ENCODE data around the gene ADCY2.

ADCY2 gene

DNA sequence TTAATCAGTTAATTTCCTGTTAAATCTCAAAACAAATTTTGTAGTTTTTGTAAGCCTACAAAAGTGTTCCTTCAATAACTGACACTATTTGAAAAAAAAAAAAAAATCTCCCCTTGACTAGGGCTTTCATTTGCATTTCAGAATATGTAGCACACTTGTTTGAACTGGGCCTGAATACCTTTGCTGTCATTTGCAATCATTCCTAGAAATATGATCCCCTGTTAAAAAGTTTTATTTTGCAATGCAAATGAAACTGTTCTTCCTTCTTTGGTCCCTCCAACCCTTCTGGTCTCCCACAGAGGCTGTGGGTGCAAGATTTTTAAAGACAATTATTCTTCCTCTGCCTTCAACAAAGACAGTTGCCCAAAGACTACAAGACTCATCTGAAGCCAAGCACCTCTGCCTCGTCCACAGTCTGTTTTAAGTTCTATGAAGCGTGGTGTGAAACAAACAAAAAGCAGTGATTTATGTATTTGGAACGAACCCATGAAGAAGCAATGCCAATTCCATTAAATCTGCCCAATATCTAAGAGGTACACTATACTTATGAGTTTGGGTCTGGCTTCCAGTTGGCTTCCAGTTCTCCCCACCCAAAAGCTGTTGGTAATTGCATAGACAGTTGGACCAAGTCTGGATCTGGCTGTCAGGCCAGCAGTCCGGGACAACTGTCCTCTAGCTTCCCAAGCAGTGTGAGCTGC lies 388.9 kb downstream of the ADCY2 start:
- no peak for DNase-seq (ENCODE audit: low read depth)

DNA sequence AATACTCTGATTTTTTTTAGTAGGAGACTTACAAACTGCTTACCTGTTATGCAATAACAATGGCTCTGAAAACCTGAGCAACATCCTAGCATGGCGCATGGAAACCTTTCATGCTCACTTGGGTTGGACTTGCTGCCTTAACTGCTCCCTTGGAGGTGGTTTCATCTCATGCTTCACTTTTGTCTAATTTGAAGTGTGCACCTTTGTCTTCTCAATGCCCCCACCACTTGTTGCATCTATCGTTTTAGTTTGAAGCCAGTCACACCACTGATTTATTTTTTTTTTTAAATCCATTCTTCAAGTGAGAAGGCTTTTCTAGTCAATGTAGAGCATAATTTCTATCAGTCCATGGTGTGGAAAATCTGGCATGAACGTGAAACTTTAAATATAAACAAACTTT lies 391.8 kb downstream of the ADCY2 start:
- DNase-seq (ENCODE audit: low read depth) = no peak

DNA sequence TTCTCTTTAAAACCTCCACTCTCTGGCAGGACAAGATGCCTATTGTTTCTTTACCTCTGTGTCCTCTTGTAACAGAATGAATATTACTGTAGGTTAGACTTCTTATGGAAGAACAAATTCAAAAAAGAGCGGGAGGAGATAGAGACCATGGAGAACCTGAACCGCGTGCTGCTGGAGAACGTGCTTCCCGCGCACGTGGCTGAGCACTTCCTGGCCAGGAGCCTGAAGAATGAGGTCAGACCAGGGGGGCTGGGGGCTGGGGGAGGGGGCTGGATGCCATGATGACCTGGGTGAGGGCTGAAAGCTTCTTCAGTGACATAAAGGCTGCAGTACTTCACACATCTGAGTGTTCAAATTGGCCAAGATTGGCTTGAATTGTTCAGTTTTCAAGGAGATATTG lies 393.6 kb downstream of the ADCY2 start:
- DNase-seq (ENCODE audit: low read depth) = no peak

DNA sequence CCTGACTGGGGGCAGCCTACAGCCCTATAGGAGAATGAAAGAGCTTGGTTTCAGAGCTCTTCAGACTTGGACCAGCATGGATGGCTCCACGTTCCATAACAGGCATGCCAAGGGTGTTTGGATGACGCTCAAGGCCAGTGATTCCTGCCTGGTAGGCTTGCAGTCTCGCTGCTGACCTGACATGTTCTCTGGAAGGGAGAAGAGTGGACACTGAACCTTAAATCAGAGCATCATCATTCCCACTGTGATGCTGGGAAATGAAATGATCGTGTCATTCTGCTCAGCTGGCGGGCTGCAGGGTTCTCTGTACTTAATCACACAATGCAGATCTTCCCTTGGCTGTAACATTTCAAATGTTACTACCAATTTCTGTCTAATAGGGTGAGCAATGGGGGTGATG lies 398.0 kb downstream of the ADCY2 start:
- no peak for DNase-seq (ENCODE audit: low read depth)

DNA sequence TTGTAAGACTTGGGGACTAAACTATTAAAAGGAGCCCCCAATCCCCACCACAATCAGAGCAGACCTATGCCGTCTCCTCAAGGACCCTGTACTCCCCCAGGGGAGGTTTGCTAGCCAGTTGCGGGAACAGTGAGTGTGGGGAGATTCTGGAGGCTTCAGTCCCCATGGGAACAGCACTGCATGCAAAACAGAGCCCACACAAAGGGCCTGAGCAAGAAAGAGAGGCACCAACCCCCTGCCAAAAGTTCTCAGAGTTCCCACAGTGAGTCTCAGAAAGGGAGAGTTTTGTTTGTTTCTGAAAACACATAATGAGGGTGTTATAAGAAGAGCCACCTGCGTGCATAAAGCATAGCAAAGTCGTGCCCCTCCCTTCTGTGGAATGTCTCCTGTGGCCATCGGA lies 398.4 kb downstream of the ADCY2 start:
- DNase-seq (ENCODE audit: low read depth) = no peak

DNA sequence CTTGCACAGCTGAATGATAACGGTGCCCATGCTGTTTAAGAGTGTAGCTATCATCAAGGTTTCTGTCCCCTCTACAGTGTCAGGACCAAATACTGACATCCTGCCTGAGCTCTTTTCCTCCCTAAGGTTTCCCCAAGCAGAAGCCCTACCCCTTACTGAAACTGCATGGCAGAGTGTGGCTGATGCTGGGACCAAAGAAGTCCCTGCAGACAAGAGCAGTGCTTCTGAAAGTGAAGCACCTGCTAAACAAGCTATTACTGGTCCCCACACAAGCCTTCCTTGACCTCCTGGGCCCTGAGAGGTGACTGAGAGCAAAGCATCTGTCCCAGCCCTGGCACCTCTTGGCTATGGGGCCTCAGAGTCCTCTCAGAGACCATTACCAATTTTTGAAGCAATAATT lies 398.9 kb downstream of the ADCY2 start:
- DNase-seq (ENCODE audit: low read depth) = no peak

DNA sequence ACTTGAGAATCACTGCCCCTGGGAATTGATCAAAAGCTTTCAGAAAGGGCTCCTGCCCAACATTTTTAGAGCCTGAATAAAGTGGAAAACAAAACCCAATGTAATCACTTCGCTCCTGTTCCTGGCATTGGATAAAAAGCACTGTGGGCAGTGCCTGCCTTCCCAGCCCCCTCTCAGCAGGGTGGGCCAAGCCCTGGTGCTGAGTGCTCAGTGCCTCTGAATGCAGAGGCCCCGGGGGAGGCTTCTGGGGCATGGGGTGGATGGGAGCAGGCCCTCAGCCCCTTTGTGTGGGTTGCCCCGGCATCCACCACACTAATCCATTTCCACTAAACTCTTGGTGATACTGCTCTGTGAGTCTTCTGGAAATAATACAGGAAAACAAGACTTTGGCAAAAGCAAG lies 399.4 kb downstream of the ADCY2 start:
- no peak for DNase-seq (ENCODE audit: low read depth)

DNA sequence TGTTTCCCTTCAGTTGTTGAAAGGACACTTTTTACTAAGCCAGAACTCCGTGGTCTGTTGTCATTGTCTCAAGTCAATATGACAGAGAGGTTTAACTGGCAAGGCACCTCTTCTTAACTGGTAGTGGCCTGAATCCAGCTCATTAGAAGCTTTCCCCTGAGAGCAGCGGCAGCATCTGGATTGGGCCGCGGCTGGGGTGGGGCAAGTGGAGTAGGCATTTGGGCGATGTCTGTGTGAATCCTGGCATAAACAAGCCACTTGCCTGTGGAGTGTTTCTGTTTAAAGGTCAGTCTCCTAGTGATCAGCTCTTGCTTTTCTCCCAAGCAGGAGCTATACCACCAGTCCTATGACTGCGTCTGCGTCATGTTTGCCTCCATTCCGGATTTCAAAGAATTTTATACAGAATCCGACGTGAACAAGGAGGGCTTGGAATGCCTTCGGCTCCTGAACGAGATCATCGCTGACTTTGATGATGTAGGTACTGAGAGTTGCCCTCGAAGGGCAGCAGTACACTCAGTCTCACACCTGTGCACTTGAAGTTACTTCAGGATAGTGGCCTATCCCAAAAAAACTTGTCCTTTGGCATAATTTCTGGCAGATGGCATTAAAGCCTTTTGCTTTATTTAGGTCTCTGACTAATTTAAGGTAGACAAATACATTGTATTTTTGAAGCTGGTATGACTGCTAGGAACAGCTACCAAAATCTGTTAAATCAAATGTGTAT lies 406.1 kb downstream of the ADCY2 start:
- no peak for DNase-seq (ENCODE audit: low read depth)

DNA sequence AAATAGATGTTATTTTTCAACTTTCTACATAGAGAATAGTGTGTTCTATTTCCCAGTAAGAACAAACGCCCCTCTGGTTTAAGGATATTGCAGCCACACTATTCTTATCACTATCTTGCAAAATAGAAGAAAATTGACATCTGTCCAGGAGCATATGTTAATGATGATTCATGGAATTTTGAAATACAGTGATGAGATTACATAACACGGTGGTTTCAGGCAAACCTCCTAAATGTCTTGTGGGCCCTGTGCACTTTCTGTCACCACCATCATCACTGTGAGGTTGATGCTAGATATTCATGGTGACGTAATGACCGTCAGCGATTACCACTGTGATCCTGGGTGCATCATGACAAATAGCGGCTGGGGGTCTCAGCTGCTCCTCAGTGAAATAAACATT lies 406.9 kb downstream of the ADCY2 start:
- no peak for DNase-seq (ENCODE audit: low read depth)

DNA sequence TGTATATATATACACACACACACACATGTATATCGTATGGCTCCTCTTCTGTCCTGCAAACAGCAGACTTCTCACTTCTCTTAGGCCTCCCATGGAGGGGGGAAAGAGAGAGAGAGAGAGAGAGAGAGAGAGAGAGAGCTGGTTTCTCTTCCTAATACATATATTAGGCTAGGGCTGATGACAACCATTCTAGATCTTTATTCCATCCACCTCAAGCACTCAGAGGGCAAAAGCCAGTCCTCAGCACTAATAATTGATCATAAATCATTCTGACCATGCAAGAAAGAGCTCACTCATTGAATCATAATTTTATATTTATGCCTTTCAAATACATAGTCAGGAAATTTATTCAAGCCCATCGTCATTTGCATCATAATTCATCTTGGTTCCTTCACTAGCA lies 408.0 kb downstream of the ADCY2 start:
- DNase-seq (ENCODE audit: low read depth) = no peak

DNA sequence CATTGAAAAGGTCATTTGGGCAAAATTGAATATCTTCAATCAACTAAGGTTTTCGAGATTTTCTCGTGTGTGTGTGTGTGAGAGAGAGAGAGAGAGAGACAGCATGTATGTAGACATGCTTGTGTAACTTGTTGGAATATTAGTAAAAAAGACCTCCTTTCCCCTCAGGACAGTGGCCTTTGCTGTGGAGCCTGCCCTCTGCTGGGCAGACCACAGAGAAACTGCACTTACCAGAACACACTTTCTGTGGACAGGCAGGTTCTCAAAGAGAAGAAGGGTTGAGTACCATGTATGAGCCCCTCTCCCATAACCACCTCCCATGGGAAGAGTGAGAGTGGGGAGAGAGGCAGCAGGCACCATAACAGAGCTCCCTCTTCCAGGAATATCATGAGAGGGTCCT lies 409.4 kb downstream of the ADCY2 start:
- DNase-seq (ENCODE audit: low read depth) = no peak

DNA sequence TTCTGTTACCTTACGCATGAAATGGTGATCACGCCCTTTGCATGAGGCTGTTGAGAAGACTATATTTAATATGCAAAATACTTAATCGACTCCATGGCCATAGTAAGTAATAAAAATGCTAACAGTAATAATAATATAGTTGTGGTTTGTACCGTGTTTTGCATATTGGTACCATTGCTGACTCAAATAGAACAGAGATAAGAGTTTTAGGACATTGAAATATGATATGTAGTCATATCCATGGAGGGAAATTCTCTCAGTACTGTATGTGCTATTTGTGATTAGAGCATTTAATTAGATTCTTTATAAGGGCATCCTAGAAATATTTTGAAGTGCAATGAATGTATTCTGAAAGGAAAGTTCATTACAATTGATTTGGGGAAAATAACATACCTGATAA lies 413.1 kb downstream of the ADCY2 start:
- DNase-seq (ENCODE audit: low read depth) = no peak

DNA sequence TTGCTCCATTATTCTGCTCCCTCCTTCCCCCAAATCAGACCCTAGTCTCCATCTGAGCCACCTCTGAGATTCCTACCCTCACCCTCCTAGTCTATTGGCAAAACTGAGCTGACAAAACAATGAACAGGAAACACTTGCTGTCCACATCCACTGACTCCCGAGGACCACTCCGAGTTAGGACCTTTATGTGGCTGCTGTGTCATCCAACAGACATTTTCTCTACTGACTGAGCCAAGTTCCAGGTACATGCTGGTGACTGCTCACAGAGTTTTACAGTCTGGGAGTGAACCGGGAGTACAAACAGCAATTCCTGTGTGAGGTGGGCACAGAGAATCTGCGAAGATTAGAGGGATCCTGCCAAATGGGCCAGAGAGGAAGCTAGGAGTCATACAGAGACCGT lies 415.8 kb downstream of the ADCY2 start:
- DNase-seq (ENCODE audit: low read depth) = no peak

DNA sequence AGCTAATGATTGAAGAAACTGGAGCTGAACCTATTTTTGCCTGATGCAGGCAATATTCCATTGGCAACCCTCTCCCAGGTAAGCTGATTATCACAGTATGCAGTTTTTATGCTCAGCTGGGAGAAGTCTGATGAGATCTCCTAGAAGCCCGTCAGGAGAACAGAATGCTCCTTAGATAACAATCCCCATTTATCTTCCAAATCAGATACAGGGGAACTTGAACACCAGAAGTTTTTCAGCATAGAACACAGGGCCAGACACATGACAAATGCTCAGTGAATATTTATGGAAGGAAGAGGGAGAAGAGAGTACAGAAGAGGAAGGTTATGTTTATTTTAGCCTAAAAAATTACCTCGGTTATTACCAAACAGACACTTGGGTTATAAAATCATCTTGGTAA lies 417.1 kb downstream of the ADCY2 start:
- DNase-seq (ENCODE audit: low read depth) = no peak

DNA sequence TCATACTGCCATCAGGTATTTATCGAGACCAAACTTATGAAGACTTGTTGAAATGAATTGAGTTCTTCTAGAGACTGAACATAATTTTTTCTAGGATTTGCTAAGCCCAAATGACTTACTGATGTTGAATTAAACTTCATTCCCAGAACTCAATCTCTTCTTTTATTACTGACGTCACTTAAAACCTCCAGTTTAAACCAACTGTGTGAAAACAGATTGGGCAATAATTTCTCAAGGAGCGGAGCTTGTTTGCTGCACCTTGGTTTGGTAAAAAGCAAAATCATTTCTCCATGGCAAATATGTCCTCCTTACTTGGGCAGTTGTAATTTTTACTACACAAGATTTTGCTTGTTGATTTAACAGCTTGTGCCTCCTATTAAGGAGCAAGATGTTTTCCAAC lies 417.6 kb downstream of the ADCY2 start:
- DNase-seq (ENCODE audit: low read depth) = no peak

DNA sequence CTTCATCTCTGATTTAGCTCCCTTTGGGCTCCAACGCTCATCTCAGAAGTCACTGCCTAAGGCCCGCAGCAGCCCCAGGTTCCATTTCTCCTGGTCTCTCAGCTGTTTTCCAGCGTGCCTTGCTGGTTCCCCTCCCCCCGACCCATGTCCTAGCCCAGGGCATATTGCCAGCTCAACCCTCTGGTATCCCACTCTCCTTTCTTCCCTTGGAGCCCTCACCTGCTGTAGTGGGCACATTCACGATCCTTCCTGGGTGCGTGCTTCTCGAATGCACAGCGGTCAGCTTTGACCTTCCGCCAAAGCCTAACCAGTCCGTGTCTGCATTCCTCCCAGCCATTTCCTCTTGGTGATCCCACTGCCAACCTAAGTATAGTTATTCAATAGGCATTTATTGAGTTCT lies 418.9 kb downstream of the ADCY2 start:
- no peak for DNase-seq (ENCODE audit: low read depth)

DNA sequence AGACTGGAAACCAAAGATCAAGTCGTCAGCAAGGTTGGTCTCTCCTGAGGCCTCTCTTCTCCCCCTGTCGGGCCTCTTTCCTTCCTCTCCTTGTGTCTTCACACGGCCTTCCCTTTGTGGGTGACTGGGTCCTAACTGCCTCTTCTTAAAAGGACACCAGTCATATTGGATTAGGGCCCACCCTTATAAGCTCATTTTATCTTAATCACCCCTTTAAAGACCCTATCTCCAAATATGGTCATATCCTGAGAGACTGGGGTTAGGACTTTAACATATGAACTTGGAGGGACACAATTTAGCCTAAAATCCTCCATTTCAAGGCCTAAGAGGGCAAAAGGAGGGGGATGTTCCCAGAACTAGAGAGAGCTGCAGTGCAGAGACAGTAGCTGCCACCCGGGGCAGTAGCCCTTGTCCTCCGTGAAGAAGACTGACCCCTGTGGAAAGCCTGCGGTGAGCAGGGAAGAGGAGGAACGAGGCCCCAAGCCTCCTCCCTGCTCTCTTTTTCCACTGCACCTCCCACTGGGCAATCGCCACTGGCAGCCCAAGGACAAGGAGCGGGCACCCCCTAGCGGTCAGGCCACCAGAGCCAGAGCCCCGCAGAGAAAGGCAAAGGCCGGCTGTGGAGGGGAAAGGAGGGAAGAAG lies 420.1 kb downstream of the ADCY2 start:
- peak; percentile 36 for DNase-seq (ENCODE audit: low read depth)

DNA sequence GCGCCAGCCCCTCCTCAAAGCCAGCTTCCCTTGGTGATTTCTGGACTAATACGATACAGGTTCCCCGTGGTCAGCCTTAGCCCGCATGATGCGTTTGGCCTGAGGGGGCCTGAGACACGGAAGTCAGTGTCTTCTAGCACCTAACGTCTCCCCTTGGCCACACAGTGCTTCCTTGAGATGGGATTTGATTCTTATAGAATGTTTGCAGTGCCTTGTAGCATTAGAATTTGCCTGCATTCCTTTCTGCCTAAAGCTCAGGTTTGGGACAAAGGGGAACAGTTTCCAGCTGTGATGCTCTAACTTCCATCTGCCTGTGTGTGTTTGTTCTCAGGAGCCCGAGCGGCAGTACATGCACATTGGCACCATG lies 420.6 kb downstream of the ADCY2 start:
- DNase-seq (ENCODE audit: low read depth) = no peak

DNA sequence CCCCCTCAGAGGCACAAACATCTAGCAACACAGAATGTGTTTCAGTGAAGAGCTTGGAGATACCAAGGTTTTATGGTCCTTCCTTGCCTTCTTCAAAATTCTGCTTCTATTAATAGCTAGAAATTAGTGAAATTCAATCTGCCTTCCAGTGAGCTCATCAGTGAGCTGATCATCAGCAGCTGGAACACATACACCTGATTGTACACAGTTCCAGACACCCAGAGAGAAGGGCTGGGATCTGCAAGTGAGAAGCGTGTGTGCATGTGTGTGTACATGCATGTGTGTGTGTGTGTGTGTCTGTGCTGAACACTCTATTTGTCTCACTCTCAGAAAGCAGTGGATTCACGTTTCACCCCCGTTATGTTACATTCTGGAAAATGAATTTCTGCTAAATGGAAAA lies 426.5 kb downstream of the ADCY2 start:
- DNase-seq (ENCODE audit: low read depth) = no peak

DNA sequence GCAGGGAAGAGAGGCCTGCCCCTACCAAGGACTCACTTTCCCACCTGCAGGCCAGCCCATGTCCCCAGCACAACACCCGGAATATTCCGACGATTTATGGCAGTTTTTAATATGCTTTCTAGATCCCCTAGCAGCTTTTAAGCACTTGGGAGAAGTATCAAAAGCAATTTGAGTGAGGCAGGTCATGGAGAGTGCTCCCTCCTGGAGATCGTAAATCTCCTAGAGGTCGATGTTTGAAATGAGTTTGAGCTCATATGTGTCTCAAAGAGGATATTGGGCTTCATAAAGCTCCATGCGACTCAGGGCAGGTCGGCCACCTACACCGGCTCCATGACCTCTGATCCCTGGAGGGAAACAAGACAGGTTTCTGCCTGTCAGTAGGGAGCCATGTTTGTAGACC lies 427.7 kb downstream of the ADCY2 start:
- DNase-seq (ENCODE audit: low read depth) = no peak

DNA sequence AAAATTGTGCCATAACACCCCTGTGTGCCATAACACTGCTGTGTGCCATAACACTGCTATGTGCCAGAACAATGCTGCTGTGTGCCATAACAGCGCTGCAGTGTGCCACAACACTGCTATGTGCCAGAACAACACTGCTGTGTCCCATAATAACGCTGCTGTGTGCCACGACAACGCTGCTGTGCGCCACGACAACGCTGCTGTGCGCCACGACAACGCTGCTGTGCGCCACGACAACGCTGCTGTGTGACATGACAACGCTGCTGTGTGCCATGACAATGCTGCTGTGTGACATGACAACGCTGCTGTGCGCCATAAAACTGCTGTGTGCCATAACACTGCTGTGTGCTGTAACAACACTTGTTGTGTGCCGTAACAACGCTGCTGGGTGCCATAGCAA lies 429.1 kb downstream of the ADCY2 start:
- no peak for DNase-seq (ENCODE audit: low read depth)

DNA sequence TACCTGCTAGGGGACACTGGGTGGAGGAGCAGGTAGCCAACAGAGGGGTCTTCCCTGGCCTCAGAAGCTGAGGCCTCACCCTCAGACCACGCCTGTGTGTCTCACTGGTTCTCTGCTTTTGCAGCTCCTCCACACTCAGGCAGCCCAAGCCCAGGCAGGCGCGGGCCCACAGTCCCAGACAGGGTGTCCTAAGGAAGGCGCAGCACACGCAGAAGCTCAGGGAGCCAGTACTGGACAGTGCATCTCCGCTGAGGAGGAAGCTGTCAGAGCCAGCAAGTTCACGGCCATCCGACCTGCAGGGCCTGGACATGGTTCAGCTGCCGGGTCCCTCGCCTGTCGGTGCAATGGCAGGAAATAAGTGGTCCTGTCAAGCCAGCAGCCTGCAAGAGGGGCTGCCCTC lies 429.7 kb downstream of the ADCY2 start:
- no peak for DNase-seq (ENCODE audit: low read depth)

DNA sequence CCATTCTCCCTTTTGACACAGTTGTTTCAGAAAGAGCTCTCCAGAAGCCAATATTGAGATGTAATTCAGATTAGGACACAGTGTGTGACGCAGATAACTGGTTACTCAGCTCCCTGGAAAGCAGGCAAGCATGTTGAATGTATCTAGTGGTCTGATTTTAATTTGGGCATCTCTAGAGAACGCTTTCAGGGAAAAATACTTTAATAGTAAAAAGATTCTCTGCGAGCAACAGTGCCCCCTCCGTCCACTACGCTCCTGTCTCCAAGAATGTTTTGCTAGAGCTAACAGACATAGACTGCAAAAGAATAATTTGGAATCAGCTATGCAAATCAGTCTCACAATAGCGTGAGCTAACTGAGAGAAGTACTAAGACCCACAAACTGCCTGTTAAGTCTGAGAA lies 431.7 kb downstream of the ADCY2 start:
- no peak for DNase-seq (ENCODE audit: low read depth)

DNA sequence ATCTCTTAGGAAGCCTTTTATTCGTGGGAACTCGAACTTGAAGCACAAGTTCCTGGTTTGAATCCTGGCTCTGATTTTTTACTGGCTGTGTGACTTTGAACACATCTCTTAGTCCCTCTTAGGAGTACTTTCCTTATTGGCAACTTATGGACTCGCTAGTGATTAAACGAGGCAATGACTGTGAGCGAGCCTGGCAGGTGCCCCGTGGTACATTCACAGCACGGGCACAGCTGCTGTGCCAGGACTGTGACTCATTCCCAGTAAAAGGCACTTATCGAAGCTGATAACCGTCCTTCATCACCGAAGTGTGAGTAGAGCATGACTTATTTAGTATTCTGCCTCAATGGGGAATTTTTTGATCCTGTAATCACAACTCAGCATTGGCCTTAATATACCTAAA lies 432.3 kb downstream of the ADCY2 start:
- no peak for DNase-seq (ENCODE audit: low read depth)
